ENCODE results near the gene PEA15. TPM values are rescaled to one million over a fixed set of nuclear protein-coding genes. Genes with fewer than 3 reads are reported as not detected.

Gene PEA15, protein sequence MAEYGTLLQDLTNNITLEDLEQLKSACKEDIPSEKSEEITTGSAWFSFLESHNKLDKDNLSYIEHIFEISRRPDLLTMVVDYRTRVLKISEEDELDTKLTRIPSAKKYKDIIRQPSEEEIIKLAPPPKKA
- total RNA-seq = 175 TPM
- long read RNA-seq, transcript PEA15-201 (4 exons, 2,471 nt) = major isoform, 189 of 241 reads
- long read RNA-seq, partial matches to known transcripts = 47 of 241 reads
- long read RNA-seq, other reads (novel, unspliced or antisense) = 1 of 241 reads

DNA sequence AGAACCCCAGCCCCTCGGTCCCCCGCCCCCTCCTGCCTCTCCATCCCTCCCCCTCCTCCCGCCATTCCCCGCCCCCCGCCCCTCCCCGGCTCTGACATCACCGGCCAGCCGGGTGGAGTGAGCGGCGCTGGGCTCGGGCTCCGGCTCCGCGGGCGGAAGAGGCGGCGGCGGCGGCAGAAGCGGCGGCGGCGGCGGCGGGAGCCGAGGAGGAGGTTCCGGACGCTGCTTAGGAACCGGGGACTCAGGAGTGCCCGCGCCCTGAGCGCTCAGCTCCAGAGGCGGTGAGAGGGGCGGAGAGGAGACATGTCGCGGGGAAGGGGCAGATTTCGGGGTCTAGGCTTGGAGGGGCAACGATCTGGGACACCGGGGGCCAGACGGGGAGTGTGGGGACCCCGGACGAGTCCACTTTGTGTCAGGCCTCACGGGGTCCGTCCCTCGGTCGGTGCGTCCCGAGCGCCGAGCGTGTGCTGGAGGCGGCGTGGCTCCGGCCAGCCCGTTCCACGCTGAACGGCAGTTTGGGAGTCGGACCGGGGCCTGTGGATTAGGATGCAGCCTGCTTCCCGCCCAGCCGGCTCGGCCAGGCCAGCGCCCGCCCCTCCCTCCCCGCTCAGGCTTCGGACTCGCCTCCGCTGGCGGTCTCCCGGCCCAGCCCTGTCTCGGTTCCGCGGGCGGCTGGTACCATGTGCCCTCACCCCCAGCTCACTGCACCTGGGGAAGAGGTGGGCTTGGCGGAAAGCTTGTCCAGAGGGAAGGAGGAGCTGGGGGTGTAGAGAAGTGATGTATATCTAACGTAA is at the start of gene PEA15:
Gene PEA15, plus strand, starts transcription at position 143 of the 794 bp plus-strand sequence. CDS start 6,161 bp downstream, outside the sequence.
- Histone ChIP-seq H3K4me3 (peak within 1 kb of the TSS; percentile 93), H3K36me3 (peaks cover 18% of the 10 kb centered on the region), H3K4me1 (peaks cover 51% of the 10 kb centered on the region), H3K27me3 (no peaks in the 10 kb centered on the region), H3K9me3 (no peaks in the 10 kb centered on the region), H3K27ac (peak within 1 kb of the TSS; percentile 93)
- peak; percentile 90 for DNase-seq
- peak; percentile 90 for ATAC-seq
- TF ChIP-seq, protein P1, sequence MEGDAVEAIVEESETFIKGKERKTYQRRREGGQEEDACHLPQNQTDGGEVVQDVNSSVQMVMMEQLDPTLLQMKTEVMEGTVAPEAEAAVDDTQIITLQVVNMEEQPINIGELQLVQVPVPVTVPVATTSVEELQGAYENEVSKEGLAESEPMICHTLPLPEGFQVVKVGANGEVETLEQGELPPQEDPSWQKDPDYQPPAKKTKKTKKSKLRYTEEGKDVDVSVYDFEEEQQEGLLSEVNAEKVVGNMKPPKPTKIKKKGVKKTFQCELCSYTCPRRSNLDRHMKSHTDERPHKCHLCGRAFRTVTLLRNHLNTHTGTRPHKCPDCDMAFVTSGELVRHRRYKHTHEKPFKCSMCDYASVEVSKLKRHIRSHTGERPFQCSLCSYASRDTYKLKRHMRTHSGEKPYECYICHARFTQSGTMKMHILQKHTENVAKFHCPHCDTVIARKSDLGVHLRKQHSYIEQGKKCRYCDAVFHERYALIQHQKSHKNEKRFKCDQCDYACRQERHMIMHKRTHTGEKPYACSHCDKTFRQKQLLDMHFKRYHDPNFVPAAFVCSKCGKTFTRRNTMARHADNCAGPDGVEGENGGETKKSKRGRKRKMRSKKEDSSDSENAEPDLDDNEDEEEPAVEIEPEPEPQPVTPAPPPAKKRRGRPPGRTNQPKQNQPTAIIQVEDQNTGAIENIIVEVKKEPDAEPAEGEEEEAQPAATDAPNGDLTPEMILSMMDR (IDR thresholded peaks at IDR 0.05) = no peak
- intact Hi-C loops (cut with DNase I) = no loop called here

DNA sequence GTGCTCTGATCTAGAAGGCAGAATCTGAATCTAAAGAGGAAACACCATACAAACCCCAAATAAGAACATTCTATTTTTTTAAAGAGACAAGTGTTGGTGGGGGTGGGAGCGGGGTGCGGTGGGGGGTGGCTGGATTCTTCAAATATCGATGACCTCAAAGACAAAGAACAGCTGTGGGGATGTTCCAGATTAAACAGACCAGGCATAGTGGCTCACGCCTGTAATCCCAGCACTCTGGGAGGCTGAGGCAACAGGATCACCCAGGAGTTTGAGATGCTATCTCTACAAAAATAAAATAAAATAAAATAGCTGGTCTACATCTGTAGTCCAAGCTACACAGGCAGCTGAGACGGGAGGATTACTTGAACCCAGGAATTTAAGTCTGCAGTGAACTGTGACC is 48.8 kb upstream of the PEA15 start:
- Histone ChIP-seq H3K9me3 (no peaks in the 10 kb centered on the region), H3K36me3 (no peaks in the 10 kb centered on the region), H3K4me1 (no peaks in the 10 kb centered on the region), H3K4me3 (no peak overlapping the region), H3K27ac (no peak overlapping the region), H3K27me3 (no peaks in the 10 kb centered on the region)
- DNase-seq (no peak), ATAC-seq (no peak)
- intact Hi-C loops (cut with DNase I) = no loop called here
- TF ChIP-seq, protein P1 (IDR thresholded peaks at IDR 0.05) = no peak

DNA sequence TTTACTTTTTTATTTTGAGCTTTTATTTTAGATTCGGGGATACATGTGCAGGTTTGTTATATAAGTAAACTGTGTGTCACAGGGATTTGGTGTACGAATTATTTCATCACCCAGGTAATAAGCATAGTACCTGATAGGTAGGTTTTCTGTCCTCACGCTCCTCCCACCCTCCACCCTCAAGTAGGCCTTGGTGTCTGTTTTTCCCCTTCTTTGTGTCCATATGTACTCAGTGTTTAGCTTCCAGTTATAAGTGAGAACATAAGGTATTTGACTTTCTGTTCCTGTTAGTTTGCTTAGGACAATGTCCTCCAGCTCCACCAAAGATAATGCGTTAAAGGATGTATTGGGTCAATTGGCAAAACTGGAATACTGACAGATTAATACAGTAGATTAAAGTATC is 48.0 kb upstream of the PEA15 start:
- Histone ChIP-seq H3K4me3 (no peak overlapping the region), H3K27ac (no peak overlapping the region), H3K9me3 (no peaks in the 10 kb centered on the region), H3K27me3 (no peaks in the 10 kb centered on the region), H3K36me3 (no peaks in the 10 kb centered on the region), H3K4me1 (no peaks in the 10 kb centered on the region)
- DNase-seq = no peak
- intact Hi-C loops (cut with DNase I) = no loop called here
- TF ChIP-seq, protein P1 (IDR thresholded peaks at IDR 0.05) = no peak
- no peak for ATAC-seq

DNA sequence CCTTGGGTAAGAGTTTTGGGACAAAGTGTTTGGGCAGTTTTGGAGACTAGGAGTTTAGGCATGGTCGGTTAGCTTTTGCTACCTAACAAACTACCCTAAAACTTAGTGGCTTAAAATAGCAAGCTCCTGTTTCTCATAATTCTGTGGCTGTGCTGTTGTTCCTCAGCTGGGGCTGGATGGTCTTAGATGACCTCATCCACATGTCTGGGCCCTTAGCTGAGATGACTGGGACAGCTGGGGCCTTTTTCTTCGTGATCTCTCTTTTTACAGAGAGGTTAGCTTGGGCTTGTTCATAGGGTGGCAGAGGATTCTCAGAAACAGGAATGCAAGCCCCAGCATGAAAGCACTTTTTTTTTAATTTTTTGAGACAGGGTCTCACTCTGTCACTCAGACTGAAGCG is 47.2 kb upstream of the PEA15 start:
- H3K36me3 ChIP-seq = no peaks in the 10 kb centered on the region
- intact Hi-C loops (cut with DNase I) = no loop called here
- no peaks in the 10 kb centered on the region for H3K9me3 ChIP-seq
- TF ChIP-seq, protein P1 (IDR thresholded peaks at IDR 0.05) = no peak
- no peak for ATAC-seq
- H3K4me3 ChIP-seq = no peak overlapping the region
- no peak for DNase-seq
- peaks cover 7% of the 10 kb centered on the region for H3K4me1 ChIP-seq
- no peak overlapping the region for H3K27ac ChIP-seq
- no peaks in the 10 kb centered on the region for H3K27me3 ChIP-seq

DNA sequence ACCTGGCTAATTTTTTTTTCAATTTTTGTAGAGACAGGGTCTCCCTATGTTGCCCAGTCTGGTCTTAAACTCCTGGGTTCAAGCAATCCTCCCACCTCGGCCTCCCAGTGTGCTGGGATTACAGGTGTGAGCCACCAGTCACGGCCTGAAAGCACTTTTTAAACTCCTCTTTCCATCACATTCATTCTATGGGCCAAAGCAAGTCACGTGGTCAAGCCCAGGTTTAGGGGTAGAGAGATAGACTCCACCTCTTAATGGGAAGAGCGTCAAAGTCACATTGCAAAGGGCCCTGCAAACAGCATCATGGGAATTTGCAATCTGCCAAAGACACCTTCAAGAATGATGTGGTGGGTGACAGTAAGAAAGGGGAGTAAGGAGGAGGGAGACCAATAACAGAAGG is 46.6 kb upstream of the PEA15 start:
- Histone ChIP-seq H3K27me3 (no peaks in the 10 kb centered on the region), H3K4me1 (peaks cover 8% of the 10 kb centered on the region), H3K9me3 (no peaks in the 10 kb centered on the region), H3K4me3 (no peak overlapping the region), H3K36me3 (no peaks in the 10 kb centered on the region), H3K27ac (no peak overlapping the region)
- DNase-seq (no peak), ATAC-seq (no peak)
- intact Hi-C loops (cut with DNase I) = no loop called here
- TF ChIP-seq, protein P1 (IDR thresholded peaks at IDR 0.05) = no peak
